GM15510 (cell line): Measurements from ENCODE around the gene USP10.

Experiments
- POLR2A ChIP-seq: IDR thresholded peaks from 3 replicates; pipeline ENCODE4 v1.6.1; 2011; ENCODE audit warnings: borderline replicate concordance; ENCODE audit not compliant: insufficient read length; ENCODE audit errors: extremely low read depth

The USP10 gene

DNA sequence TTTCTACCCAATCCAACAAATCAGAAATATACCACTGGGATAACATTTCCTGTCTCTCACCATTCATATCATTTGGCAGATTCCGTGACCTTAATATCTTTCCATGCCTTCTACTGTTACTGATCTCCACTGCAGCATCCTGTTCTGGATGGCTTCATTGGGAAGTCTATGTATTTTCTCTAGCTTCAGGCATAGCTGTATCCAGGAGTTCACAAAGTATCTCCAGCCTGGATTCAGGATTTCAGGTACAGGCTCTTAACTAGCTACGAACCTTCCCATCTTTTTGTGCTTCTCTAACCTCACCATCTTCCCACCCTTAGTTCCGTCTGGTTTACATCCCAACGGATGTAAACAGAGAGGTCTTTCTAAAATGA lies 15.2 kb upstream of the USP10 start:
- TF ChIP-seq POLR2A: no peak

DNA sequence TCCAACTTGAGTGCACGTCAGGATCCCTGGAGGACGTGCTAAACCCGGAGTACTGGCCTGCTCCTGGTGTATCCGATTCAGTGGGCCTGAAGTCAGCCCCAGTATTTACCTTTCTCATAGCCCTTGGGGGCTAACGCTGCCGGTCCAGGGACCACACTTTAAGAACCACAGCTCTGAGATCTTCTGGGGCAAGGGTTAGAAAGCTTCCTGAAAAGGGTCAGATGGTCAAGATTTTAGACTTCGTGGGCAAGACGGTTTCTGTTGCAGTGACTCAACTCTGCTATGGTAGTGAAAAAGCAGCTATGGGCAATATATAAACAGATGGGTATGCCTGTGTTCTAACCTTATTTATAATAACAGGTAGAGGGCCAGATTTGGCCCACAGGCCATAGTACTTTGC lies 14.6 kb upstream of the USP10 start:
- TF ChIP-seq POLR2A: no peak

DNA sequence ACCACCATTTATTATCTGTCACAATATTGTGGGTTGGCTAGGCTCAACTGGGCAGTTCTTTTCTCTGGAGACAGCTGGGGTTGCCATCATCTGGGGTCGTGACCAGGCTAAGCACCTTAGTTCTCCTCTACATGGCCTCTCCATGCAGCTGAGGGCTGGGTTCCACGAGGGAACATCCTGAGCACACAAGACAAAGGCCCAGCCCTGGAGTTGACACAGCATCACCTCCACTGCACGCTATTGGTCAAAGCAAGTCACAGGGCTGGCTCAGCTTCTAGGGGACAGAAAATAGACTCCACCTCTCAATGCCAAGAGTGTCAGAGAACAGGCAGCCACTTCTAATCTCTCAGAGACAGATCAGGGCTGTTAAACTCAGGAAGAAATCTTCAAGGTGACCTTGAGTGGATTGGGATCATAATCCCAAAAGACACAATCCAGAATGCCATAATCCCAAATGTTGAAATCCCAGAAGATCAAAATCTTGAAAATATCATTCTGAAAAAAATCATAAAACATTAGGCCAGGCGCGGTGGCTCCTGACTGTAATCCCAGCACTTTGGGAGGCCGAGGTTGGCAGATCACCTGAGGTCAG lies 13.0 kb upstream of the USP10 start:
- TF ChIP-seq POLR2A: no peak

DNA sequence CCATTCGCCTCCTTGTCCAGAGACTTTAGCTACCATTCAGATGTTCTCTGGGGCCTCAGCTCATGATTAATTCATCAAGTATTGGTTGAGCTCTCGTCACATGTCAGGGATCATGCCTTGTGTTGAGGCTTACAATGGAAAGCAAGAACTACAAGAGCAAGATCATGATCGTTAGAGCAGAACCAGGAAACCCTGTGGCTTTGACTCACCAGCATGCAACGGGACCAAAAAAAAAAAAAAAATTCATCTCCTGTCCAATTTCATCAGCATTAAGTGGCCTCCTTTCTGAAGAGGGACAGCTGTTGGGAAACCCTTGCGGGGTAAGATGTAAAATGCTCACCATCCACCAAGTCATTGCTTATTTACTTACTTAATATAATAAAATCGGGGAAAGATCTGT lies 12.1 kb upstream of the USP10 start:
- TF ChIP-seq POLR2A: no peak

DNA sequence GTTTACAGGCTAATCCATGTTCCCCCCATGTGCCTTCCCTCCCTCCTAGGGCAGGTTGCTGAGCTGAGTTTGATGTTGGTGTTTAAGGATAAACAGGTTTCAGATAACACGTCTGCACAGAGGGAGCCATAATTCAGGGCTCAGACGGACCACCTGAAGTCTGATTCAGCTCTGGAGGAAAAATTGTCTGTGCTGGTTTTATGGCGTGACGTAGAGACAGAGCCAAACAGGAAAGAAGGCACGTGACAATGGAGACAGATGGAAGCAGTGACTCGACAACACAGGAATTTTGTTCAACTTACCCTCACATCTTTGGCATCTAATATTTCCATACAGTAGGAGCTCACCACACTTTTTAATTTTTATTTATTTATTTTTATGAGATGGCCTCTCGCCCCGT lies 10.7 kb upstream of the USP10 start:
- no peak for TF ChIP-seq POLR2A

DNA sequence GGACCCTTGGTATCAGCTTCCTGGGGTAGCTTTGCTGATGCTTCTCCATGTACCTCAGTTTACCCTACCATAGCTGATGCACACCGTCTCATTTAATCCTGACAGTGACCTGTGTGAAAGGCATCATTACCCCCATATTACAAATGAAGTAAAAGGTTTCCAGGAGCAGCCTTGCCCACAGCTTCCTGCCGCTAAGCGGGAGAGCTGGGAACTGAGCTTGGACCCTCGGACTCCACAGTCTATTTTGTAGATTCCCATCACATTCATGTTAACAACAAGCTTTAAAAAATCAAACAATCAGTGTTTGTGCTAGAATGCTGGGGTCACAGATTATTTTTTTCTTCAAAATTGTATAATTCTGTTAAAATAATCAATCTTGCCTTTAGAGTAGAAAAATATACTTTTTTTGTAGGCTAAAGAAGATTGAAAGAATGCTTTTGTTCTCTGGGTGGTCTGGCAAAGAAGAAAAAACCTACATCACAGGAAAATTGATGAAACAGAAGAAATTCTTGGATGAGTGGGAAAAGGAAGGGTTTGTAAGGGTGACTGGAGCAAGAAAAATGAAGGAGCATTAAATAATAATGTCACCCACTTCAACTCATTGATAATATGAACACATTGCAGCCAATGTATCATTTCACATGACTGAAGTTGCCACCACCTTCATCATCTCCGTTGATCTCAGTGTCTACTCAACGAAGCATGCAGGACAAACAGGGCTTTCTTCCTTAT lies 9.5 kb upstream of the USP10 start:
- TF ChIP-seq POLR2A: no peak

DNA sequence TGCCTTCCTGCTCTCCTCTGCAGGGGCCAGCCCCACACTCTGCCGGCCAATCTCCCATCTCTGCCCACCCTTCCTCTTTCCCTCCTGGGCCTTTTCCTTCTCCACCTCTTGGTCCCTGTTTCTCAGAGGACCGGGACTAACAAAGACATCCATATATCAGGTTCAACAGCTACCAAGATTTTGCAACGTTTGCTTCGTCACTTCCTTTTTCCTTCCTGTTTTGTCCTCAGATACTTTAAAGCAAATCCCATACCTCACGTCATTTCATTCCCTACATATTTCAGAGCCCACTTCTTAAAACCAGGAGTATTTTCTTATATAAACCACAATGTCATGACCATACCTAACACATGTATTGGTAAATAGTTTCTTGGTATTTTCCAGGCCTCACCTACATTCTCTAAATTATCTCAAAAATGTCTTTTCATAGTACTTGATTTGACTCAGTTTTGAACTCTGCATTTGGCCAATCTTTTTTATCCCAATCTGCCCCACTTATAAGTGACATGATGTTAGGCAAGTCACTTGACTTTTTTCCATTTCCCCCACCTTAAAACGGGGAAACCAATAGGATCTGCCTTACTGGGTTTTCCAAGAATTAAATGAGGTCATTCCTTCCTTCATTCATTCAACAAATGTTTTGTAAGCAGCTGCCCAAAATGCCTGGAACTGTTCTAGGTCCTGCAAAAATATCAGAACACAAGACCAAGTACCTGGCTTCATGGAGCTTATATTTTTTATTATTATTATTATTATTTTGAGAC lies 7.2 kb upstream of the USP10 start:
- TF ChIP-seq POLR2A: no peak

DNA sequence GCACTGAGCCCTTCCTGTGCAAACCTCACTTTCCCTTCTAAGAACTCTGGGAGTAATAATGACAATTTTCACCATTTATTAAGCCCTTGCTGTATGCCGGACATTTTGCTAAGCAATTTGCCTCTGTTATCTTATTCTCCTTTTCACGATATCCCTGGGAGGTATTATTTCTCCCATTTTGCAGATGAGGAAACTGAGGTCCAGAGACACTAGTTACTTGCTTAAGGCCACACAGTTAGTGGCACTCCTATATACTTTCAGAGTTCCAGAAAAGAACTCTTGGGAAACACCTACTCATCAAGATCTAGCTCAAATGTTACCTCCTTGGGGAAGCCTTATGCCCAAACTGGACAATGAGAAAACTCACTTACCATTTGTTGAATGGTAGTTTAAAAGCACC lies 4.8 kb upstream of the USP10 start:
- no peak for TF ChIP-seq POLR2A

DNA sequence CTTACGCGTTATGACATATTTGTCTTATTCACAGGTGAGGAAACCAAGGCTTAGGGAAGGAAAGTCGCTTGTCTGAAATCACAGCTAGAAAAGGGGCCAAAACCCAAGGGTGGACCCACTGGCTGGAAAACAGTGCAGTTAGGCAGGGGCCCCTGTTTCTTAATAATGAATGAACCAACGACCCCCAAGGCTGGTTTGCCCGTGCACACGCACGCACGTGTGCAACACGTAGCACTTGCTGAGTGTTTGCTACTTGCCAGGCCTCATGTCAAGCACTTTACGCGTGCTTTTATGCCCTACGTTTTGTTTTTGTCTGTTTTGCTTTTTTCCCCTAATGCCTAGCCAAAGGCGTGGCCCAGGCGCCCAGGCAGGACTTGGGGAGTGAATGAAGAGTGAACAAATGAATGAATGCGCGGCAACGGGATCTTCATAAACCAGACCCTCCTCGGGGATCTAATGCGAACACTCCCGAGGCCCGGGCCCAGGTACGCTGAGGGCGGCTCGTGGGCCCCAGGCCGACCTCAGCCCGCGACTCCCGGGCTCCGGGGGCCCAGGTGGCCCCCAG lies 571 bp upstream of the USP10 start:
- no peak for TF ChIP-seq POLR2A

DNA sequence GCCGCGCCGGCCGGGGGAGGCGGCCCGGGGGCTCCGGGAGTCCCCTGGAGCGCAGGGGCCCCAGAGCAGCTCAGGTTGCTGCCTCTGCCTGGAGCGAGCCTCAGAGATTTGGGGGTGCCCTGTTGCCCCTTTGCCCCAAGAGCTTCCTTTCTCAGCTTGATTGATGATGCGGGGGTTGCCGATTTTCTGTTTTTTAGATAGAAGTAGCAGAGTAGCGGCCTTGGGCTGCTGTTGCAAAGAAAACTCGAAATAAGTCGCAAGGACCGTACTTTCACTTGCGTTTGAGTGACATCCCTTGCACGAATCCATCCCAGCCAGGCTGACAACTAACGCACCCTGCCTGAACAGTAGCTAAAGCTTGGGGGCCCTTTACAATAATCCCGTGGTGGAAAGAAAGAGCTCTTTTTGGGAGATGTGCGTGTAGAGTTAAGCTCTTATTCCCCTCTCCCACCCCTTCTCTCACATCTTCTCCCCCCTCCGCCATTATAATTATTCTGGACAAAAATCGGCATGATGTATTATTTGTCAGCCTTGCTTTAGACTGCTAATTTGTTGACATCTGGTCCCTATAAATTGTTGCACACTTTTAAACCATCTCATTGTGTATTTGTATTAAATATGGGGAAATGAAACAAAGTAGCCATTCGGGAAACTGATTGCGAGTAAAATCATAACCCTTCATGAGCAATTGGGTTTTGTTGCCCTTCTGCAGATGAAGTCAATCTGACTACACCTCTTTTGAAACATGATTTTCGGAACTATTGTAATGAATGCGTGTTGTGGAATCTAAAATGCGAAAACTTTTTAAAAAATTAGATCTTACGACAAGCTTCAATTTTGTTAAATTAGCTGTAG lies 873 bp downstream of the USP10 start:
- no peak for TF ChIP-seq POLR2A

DNA sequence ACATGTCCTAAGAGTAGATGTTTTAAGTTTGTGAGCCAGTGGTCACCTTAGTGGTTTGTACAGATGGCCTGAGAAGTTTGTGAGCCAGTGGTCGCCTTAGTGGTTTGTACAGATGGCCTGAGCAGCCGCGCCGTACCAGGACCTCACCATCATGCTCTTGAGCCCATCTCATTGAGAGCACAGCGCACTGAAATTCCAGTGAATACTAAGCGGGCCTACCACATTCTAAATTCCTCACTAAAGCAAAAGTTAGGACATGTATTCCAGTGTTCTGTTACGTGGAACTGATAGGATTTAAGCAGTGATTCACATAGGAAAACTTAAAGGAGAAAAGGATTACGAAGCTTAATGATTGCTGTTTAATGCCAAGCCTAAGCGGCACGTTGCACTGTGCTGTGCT lies 3.9 kb downstream of the USP10 start:
- no peak for TF ChIP-seq POLR2A

DNA sequence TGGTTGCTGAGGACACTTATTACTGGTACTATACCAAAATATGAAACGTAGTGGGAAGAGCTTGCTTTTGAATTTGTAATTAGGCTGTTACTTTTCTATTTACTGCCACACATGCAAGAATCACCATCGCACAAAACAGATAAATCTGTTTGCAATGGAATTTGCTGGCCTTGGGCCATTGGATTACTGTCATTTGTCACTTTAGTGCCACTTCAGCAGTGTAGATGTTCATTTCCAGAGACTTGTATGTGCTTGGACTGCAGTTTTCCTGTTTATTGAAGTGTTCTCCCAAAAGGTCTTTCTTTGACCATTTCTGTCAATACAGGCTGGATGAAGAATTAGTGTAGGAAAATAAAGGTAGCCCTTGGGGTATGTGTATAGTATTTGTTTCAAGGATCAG lies 4.5 kb downstream of the USP10 start:
- TF ChIP-seq POLR2A: no peak

DNA sequence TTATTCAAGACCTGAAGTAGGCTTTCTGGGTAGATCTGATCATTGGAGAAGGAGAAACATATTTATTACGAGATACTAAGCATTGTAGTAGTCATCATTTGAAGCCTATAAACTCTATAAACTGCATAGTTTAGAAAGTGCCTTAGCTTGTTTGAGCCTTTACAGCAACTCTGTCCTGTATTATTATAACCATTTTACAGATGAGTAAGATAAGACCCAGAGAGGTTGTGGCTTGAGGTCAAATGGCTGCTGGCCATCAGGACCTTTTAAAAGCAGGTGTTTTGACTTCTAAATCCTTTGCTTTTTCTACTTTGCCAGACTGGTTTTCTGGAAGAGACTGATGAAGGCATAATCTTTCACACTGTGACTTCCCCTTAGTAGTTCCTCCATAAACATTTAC lies 7.1 kb downstream of the USP10 start:
- no peak for TF ChIP-seq POLR2A

DNA sequence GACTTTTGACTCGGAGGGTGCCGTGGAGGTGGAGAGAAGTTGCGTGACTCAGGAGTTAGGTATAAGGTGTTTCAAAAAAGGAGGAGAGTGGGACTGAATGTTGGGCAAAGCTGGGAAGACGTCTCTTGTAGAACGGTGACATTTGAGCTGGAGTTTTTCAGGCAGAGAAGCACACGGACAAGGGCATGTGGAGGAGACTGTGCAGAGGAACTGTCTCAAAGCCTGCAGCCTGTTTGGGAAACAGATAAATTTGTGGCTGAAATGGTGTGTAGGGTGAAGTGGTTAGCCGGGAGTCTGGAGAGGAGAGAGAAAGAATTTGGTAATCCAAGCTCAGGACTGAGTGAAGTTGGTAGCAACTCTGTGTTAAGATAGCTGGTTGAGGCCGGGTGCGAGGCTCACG lies 9.8 kb downstream of the USP10 start:
- TF ChIP-seq POLR2A: no peak

DNA sequence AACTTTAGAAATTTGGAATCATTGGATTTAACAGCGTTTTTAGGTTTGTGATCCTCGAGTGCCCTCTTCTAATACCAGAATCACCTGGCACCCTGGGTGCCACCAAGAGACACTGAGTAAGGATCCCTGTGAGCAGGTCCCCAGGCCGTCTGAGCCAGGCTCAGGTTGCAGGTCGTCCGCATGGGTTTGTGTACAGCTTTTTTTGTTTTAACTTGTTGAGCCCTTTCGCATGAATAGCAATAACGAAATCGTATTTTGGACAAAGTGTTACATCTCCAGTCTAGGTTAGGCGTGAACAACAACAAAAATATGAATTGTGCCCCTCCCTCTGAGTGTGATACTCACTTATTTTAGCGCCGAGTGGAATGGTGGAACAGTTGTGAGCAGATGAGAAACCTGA lies 10.9 kb downstream of the USP10 start:
- no peak for TF ChIP-seq POLR2A
